GM19438 (cell line): ENCODE measurements around the gene TPK1.
"Not testable (repeated sequence)": the region's sequence is repeated elsewhere in the genome, so short reads cannot be mapped to it uniquely, and the experiment has no call there.

Source experiments
- ATAC-seq: cut with Tn5 transposase; IDR thresholded peaks from one replicate; pipeline ENCODE4 v1.9.1; 2021; ENCODE audit warnings: low read depth; ENCODE audit not compliant: unreplicated experiment

The TPK1 gene

DNA sequence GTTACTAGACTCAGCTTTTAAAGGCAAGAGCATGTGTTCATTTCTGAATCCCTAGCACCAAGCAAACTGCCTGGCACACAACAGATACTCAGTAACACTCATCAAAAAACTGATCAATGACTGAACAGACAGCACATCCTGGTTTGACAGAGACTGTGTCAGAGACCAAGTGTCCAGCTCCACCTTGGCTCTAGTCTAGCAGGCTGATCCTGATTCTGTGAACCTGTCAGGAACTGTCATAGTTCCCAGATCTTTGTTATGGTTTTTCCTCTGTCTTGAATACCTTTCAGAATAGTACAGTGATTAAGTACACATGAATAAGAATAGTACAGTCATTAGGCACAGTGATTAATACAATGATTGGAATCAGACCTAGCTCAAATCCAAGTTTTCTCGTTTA, 53.0 kb downstream of the TPK1 start:
- ATAC-seq: no peak

DNA sequence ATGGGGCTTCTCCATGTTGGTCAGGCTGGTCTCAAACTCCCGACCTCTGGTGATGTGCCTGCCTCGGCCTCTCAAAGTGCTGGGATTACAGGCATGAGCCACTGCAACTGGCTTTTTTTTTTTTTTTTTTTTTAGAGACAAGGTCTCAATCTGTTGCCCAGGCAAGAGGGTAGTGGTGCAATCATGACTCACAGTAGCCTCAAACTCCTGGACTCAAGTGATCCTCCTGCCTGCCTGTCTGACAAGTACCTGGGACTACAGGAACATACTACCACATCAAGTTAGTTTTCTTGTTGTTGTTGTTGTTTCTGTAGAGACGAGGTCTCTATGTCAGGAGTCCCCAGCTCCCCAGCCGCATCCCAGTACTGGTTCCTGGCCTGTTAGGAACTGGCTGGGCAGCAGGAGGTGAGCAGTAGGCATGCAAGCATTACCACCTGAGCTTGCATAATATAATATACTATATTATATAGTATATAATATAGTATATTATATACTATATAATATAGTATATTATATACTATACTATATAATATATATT, 55.7 kb downstream of the TPK1 start:
- ATAC-seq: no peak

DNA sequence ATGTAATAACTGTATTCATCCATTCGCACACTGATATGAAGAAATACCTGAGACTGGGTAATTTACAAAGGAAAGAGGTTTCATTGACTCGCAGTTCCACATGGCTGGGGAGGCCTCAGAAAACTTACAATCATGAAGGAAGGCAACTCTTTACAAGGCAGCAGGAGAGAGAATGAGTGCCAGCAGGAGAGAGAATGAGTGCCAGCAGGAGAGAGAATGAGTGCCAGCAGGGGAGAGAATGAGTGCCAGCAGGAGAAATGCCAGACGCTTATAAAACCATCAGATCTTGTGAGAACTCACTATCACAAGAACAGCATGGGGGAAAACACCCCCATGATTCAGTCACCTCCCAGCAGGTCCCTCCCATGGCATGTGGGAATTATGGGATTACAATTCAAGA, 58.0 kb downstream of the TPK1 start:
- ATAC-seq: not testable (repeated sequence)

DNA sequence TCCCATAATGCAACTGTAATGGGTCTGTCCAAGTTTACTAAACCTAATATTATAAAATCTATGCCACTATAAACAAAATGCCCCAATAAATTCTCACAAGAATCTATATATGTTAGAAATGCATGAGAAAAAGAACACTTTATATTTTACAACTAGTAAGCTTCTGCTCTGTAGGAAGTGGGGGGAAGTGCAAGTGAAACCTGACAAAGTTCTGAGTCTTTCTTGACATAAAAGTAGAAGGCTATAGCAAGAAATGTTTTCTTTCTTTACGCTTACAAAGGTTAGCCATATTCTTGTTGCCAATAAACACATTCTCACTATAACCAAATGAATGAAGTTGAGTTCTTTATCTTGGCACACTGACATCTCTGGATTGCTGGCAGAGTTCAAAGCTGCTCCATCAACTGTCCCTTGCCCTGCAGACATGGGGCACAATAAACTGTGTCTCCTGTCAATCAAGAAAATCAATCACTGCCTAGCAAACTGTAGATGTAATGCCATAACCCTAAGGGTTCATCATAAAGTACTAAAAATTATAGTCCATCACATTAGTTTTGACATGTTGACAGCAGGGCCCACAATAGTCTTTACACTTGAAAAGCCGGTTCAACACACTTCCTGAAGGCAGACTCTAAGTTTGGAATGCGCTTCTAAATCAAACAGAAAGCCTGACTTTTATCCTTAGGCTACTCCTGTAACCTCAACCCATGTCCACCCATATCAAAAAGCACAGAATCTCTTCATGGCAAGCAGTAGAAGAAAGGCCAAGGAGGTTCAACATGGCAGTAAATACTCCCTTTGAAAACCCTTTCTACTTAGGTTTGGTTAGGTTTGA, 58.6 kb downstream of the TPK1 start:
- ATAC-seq: no peak

DNA sequence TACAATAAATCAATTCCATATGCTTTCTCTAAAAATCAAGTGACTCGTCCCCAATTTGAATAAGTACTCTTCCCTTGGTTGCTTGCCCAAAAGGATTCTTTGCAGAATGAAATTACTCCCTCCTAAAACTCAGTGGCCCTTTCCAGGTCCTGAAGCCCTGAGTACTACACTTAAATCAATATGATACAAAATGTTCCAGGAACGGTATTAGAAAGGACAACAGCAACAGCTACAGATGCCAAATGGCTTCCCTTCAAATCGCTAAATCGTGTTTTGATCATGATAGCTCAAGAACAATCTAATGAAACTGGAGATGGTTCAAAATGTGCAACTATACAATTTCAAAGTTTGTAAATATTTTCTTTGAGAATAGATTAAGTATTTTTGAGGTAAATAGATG, 59.4 kb downstream of the TPK1 start:
- ATAC-seq: no peak

DNA sequence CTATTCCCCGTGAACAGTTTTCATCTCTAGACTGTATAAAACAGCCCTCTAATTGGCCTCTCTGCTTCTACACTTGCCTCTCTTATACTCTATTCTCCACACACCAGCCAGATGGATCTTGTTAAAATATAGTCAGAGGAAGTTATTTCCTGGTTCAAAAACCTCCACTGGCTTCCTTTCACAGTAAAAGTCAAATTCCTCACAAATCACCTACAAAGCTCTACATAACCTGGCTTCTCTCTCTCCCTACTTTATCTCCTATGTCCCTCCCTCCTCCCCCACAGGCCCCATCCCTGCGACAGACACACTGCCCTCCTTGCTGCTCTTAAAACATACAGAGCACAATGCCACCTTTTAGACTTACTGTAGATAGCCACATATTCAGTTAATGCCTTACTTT, 60.1 kb downstream of the TPK1 start:
- no peak for ATAC-seq

DNA sequence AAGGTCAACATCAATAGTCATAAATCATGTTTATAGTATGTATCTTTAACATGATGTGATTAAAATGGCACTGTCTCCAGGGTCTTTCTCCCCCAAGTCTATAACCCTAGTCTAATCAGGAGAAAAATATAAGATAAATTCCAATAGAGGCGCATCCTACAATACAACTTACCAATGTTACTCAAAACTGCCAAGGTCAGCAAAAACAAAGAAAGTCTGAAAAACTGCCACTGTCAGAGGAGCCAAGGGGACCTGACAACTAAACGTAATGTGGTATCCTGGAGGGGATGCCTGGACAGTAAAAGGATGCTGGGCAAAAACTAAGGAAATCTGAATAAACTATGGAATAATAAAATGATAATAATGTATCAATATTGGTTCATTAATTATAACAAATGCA, 63.9 kb downstream of the TPK1 start:
- no peak for ATAC-seq

DNA sequence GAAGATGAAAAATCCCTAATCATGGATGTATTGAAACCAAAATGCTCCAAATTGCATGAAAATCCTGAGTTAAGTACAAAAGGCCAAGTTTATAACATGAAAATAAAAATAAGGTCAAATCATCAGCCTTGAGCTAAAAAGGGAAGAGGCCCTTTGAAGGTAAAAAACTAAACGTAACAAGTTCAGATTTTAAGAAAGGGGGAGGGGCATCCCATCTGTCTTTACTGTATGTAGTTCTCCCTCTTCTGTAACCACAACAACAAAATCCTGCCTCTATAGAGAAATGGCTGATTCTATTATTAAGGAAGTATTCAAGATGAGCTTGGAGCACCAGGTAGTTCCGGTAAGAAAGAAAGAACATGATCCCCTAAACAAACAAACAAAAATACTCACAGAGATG, 64.7 kb downstream of the TPK1 start:
- no peak for ATAC-seq

DNA sequence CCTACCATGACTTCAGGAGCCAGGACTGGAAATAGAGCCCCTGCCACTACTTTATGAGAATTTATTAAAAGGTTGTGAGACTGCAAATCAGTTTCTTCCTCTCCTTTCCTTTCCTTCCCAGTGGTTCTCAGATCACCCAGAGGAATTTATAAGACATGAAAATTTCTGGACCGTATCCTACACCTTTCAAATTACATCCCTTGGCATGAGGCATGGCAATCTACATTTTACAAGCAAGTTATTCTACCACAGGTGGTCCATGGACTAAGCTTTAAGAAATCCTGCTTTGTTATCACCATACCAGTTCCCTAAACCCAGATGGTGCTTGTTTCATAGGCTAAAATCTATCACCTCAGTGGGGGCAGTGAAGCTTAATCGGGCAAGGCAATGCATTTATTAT, 66.5 kb downstream of the TPK1 start:
- no peak for ATAC-seq

DNA sequence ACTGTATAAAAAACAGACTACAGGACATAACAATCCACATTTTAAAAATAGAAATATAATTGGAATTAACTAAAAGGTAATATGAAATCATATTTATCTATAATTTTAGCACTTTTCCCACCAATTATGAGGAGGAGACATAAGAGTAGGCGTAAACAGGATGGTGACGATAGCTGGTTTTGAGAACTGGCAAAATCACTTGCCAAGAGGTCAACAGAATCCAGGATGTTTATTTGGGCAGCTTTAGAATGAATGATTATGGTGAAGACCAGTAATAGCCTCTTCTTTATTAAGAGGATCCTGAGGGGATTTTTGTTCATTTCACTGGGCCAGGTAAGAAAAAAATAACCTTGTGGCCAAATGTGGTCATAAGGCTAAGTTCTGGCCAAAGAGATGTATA, 67.2 kb downstream of the TPK1 start:
- no peak for ATAC-seq

DNA sequence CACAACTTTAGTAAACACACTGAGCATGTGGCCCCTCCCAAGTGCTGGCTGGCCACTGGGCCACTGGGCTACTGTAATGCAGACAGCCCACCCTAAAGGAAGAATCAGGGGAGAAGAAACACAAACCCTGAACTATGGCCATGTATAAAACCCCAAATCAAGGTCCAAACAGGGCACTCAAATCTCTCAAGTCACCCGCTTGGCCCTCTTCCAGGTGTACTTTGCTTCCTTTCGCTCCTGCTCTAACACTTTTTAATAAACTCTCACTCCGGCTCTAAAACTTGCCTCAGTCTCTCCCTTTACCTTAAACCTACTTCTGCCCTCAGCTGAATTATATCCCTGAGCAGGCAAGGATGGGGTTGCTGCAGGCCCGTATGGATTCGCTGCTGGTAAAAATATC, 72.6 kb downstream of the TPK1 start:
- no peak for ATAC-seq

DNA sequence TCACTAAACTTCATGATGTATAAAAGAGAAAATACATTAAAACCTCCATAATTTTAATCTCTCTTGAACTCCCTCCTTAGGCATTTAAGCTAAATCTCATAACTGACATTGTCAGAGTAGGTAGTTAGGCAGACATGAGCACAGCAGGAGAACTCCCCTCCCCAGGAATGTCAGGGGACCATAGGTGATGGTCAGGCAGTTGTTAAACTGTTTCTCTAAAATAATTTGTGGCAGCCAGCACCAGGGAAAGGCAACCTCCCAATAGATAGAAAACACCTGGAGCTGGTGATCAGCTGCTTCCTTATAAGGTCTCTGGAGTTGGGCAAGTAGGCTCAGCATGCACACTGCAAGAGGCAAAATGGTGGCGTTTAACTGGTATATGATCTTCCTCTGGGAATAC, 73.0 kb downstream of the TPK1 start:
- no peak for ATAC-seq

DNA sequence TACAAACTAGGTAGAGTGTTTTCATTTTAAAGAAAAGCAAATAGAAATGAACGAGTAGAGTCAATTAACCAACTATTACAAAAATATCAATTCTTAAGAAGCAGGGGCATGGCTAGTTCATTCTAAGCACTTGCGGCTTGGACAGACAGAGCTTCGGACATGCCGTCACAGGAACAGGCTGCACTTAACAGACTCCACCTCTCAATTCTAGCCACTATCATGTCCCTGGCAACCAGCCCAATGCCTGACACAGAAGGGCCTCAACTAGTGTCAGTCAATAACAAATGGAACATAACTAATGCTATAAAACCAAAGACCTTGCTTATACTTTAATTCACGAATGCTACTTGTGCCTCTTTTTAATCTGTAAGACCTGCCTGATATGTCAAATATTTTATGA, 74.4 kb downstream of the TPK1 start:
- ATAC-seq: no peak

DNA sequence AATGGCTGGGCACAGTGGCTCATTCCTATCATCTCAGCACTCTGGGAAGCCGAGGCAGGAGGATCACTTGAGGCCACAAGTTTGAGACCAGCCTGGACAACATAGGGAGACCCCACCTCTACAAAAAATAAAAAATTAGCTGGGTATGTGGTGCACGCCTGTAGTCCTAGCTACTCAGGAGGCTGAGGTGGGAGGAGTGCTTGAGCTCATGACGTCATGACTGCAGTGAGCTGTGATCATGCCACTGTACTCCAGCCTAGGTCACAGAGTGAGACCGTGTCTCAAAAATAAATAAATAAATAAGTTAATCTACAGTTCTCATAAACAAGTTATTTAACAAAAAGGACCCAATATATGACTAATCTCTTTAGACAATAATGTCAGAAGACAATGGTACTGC, 76.2 kb downstream of the TPK1 start:
- ATAC-seq: no peak

DNA sequence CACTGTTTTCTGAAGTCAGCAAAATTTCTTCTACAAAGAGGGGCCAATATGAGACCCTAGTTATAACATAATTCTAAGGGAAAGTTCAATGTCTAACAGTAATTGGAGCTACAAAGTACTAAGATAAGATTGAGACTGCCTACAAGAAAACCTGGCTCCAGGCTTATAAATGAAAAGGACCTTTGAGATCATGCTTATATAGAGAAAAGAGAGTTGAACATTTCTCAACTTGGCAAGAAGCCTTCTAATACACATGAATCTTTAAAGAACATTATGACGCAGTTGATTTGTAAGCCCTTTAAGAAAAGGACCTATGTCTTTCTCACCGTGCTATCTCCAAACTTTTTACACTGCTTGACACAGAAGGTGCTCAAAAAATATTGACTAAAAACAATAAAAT, 87.9 kb downstream of the TPK1 start:
- ATAC-seq: no peak

DNA sequence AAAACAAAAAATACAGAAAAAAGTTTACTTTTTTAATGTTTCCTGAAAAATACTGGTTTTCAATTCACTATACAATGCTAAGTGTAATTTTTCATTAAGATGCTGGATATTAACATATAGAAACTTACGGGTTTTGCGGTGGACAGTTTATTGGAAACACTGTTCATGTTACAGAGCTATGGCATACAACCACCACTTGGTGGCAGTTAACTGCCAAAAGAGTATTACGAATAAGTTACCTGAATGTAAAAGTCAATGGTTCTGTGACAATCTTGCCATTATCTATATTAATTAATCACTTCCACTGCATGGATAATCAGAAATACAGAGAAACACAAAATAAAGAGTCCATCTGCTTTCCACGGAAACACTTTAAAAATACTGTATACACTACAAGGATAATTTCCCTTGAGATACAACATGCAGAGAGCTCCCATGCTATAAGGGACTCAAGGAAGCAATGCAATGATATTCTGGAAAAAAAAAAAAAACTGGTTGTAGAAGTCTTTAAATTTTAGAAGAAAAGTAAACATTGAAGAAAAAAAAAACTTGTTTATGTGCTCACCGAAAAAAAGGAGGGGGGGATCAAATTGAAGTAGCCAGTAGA, 97.0 kb downstream of the TPK1 start:
- ATAC-seq: peak; percentile 73

DNA sequence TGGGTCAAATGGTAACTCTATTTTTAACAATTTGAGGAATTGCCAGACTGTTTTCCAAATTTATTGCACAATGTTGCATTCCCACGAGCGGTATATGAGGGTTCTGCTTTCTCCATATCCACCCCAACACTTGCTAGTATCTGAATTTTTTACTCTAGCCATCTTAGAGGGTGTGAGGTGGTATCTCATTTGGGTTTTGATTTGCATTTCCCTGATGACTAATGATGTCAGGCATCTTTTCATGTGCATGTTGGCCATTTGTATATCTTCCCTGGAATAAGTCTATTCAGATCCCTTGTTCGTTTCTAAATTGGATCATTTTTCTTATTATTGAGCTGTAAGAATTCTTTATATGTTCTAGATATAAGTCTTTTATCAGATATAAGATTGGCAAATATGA, 97.7 kb downstream of the TPK1 start:
- no peak for ATAC-seq

DNA sequence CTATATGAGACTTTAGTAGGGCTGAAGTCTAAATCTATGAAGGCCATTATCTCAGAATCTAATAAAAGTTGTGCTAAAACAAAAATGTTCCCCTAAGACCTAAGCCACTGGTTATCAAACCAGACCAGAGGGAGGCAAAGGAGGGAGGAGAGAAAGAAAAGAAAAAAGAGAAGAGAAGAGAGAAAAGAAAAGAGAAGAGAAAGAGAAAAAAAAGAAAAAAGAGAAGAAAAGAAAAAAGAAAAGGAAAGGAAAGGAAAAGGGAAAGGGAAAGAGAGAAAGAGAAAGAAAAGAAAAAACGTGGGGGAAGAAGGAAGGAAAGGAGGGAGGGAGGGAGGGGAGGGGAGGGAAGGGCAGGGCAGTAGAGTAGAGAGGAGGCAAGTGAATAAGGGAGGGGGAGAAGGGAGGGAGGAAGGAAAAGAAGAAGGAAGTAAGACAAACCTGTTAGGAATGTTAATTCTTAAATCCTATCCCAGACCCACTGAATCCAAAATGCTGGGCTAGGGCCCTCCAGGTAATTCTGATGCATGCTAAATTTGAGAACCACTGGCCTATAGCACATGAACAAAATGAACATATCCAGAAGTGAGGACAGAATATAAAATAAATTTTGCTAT, 98.9 kb downstream of the TPK1 start:
- no peak for ATAC-seq

DNA sequence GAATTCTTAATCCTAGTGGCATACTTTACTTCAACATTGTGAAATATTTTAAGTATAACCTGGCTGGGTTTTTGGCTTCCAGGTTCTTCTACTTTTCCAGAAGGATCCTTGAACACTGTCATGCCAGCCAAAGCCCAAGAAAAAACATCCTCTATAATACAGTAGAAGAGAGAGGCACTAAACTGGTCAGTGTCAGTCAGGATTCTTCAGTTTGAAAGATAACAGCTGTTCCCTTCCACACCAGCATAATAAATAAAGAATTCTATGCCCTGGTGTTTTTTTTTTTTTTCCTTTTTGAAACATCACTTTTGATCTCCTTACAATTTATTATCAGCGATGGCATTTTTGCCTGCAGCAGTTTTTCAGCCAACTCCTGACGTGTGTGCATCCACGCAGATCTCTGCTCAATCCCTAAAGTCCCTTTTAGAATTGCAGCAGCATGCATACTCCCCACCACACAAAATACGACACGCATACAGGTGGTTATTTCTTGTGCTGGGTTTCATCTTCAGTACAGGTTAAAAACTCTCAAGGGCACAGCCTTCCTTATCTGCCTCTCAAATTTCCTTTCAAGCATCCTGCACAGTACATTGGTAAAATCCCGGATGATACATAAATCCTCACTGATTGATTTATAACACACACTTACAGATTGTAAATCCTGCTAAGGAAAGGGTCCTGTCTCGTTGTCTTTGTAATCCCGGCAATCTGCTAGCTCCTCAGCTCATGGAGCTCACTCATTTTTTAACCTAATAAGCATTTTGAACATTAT, 100.2 kb downstream of the TPK1 start:
- no peak for ATAC-seq

DNA sequence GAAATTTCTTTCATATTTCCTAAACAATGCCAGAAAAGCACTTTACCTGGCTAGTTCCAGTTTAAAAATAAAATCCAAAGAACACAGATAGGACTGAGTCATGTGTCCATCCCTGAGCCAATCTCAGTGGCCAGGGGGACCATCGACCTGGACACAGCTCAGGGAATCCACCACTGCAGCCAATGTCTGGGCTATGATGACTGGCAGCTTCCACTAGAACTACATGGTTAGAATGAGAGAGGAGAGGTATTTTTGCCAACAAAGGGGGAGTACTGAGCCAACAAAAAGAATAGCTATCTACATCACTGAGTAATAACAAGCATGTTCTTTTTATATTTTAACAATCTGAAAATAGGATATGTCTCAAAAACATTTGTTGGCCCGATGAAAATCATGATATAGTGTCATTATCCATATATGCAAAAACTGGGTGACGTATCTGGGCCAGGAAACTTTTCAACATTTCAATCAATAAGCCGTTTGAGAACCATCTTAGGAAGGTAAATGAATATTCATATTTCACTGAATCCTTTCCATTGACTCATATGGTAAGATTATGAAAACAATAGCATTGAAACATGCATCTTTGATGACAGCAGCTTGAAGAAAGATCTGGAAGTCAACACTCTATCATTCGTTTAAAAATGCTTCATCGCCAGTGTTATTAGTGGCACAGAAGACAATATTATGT, 104.0 kb downstream of the TPK1 start:
- ATAC-seq: no peak
